Ovary (tissue), 3 donors: ENCODE data around the gene SMIM43.

Experiments used
- EP300 ChIP-seq: sonication (generic); formaldehyde crosslinking; IDR thresholded peaks from one replicate; pipeline ENCODE4 v1.6.1; 2017; ENCODE audit warnings: antibody characterized with exemption
- TF ChIP-seq, protein P1 (sequence below), 3 donors: fragments of 450-650 bp in 2 of 3; fragments of 200-600 bp in 1 of 3; IDR thresholded peaks; one replicate each; pipeline versions ENCODE4 v1.5.1 to v1.8.0; 2016 to 2022; ENCODE audit warnings: antibody characterized with exemption in 3 of 3, mild to moderate bottlenecking in 1 of 3
- donor health status: DM: no; HTN: no; CAD: no.

DNA sequence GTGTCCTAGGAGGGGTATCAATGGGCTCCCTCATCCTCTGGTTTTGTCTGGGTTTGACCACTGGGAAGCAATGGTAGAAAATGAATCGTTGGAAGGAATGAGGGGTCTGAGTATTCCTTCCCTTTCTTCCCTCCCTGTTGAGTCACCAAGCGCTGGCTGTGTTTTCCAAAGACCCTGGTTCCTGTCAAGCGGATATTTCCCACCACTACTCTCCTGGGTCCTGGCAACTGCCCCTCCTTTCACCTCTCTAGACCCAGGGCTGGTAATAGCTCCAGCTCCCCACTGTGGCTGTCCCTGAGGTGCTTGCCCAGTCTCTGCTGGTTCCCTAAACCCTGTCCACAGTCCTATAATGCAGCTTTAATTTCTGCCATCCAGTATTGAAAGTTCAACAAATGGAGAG is 22.2 kb downstream of the SMIM43 start:
- TF ChIP-seq, protein P1, sequence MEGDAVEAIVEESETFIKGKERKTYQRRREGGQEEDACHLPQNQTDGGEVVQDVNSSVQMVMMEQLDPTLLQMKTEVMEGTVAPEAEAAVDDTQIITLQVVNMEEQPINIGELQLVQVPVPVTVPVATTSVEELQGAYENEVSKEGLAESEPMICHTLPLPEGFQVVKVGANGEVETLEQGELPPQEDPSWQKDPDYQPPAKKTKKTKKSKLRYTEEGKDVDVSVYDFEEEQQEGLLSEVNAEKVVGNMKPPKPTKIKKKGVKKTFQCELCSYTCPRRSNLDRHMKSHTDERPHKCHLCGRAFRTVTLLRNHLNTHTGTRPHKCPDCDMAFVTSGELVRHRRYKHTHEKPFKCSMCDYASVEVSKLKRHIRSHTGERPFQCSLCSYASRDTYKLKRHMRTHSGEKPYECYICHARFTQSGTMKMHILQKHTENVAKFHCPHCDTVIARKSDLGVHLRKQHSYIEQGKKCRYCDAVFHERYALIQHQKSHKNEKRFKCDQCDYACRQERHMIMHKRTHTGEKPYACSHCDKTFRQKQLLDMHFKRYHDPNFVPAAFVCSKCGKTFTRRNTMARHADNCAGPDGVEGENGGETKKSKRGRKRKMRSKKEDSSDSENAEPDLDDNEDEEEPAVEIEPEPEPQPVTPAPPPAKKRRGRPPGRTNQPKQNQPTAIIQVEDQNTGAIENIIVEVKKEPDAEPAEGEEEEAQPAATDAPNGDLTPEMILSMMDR (IDR thresholded peaks at IDR 0.05), result no peak
- no peak for TF ChIP-seq EP300
